SW 1271 (cell line): ENCODE data around the gene STARD3.
"Not testable (repeated sequence)": the region's sequence is repeated elsewhere in the genome, so short reads cannot be mapped to it uniquely, and the experiment has no call there.

Source experiments
- DNase-seq, 2 experiments: peaks; one replicate each; lab custom pipeline; 2025; lab: John Stamatoyannopoulos, UW

STARD3 gene

DNA sequence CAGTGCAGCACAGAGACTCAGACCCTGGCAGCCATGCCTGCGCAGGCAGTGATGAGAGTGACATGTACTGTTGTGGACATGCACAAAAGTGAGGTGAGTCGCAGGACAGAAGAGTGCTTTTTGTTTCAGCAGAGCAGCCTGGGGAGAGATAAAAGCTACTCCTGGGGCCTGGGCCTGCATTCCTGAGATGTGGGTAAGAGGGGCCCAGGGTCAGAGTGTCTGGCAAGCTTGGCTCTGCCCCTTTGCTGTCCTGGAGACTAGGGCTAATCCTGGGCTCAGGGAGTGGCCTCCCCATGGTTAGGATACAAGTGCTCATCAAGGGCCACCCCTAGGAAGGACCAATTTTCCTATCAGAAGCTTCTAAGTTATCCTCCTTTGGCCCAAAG lies 58.1 kb downstream of the STARD3 start:
- no peak for DNase-seq

DNA sequence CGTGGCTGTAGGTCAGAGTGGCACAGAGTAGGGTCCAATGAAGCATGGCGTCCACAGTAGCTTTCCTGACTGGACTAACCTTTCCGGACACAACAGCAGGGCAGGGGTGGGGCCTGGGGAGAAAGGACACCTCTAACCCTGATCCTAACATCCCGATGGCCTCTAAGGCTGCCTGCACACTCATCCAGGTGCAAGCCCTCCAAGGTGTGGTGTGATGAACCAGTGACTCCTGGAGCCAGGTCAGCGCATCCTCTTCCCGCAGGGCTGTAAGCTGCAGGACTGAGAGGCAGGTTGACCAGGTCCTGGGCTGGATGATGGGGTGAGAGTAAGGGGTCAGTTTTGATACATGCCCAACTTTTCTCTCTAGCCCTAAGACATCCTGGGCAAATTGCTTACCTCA lies 59.8 kb downstream of the STARD3 start:
- no peak for DNase-seq

DNA sequence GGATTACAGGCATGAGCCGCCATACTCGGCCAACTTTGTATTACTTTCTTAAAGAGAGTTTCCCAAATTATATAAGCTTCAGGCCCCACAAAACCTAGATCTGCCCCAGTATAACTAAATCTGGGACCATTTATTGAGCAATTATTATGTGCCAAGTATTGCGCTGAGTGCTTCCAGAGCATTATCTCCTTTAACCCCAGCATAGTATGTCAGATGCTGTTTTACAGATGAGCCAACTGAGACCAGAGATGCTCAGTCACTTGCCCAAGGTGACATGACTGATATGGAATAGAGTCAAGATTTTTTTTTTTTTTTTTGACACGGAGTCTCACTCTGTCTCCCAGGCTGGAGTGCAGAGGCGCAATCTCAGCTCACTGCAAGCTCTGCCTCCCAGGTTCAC lies 61.0 kb downstream of the STARD3 start:
- DNase-seq = no peak

DNA sequence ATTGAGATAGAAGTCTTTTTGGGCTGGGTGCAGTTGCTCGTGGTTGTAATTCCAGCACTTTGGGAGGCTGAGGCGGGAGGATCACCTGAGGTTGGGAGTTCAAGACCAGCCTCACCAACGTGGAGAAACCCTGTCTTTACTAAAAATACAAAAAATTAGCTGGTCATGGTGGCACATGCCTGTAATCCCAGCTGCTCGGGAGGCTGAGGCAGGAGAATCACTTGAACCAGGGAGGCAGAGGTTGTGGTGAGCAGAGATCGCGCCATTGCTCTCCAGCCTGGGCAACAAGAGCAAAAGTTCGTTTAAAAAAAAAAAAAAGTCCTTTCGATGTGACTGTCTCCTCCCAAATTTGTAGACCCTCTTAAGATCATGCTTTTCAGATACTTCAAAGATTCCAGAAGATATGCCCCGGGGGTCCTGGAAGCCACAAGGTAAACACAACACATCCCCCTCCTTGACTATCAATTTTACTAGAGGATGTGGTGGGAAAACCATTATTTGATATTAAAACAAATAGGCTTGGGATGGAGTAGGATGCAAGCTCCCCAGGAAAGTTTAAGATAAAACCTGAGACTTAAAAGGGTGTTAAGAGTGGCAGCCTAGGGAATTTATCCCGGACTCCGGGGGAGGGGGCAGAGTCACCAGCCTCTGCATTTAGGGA lies 62.3 kb downstream of the STARD3 start:
- not testable (repeated sequence) for DNase-seq

DNA sequence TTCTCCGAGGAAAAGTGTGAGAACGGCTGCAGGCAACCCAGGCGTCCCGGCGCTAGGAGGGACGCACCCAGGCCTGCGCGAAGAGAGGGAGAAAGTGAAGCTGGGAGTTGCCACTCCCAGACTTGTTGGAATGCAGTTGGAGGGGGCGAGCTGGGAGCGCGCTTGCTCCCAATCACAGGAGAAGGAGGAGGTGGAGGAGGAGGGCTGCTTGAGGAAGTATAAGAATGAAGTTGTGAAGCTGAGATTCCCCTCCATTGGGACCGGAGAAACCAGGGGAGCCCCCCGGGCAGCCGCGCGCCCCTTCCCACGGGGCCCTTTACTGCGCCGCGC lies 62.8 kb downstream of the STARD3 start, which contains the start of gene ERBB2:
TSS of gene ERBB2 (plus strand) at position 247 of the 330 bp plus-strand sequence. CDS start 175 bp downstream, outside the sequence.
- DNase-seq = no peak

DNA sequence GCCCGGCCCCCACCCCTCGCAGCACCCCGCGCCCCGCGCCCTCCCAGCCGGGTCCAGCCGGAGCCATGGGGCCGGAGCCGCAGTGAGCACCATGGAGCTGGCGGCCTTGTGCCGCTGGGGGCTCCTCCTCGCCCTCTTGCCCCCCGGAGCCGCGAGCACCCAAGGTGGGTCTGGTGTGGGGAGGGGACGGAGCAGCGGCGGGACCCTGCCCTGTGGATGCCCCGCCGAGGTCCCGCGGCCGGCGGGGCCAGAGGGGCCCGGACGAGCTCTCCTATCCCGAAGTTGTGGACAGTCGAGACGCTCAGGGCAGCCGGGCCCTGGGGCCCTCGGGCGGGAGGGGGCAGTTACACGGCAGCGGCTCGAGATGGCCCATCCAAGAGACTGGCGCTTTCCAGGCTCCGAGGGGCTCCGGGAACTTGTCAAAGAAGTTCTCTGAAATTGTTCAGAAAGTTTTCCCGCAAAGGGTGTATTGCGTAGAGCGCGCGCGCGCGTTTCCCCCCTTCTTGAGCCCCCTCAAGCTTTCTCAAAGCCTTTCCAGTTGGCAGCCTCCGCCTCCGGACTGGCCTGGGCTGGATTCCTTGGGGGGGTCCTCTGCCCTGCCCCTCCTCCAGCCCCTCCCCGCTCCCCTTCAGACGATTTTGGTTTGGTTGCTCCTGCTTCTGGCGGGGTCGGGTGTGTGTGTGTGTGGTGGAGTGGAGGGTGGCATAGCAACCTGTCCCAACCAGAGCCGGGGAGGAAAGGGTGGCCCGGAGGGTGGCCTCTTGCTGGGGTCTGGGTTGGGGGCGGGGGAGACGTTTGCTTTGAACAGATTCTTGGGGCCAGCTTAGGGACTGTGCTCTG lies 63.4 kb downstream of the STARD3 start:
- no peak for DNase-seq

DNA sequence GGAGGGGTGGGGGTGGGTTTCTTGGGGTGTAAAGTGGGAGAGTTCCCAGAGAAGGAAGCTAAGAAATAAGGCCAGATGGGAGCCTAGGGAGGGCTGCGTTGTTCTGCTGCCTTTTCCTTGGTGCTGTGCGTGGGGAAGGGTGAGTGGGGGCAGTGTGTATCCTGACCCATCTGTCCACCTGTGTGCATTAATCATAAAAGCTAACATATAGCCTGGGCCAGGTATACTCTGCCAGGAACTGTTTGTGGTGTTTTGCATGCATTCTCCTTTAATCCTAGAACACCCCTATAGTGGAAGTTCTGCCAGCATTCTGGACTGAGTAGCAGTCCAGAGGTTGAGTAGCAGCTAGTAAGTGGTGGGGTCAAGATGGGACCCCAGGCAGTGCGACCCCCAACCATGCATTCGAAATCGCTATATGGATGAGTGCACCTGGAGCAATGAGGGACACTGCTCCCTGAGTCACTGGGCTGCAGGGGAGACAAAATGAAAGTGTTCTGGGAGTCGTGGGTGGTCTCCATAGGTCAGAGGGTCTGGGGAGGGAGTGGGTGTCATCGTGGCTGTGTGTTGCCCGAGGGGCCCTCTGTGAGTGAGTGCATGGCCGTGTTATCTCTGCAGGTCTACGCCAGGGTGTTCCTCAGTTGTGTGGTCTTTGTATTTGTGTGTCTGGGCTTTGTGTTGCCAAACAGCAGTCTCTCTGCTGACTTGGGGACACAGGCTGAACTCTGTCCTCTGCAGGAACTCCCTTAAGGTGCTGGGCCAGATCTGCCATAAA lies 64.3 kb downstream of the STARD3 start:
- no peak for DNase-seq

DNA sequence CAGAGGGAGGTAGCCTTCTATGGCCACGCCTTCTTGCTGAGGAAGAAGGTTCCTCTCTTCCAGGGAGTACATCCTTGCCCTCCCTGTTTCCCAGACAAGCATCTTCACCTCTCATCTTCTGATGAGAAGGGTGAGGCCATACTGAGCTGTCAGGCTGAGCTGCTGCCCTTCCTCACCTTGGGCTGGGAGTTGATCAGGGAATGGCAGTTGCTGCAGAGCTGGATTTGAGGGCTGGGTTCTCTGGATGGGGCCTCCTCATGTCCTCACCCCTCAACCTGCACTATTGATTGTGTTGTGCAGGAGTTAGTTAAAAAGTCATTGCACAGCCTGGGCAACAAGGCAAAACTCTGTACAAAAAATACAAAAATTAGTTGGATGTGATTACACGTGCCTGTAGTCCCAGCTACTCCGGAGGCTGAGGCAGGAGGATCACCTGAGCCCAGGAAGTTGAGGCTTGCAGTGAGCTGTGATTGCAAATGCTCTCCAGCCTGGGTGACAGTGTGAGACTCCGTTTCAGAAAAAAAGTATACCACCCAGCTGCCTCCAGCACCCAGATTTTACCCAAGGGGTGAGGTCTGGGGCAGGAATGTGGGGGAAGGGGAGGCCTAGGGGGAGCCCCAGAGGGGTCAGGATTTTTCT lies 65.0 kb downstream of the STARD3 start:
- no peak for DNase-seq

DNA sequence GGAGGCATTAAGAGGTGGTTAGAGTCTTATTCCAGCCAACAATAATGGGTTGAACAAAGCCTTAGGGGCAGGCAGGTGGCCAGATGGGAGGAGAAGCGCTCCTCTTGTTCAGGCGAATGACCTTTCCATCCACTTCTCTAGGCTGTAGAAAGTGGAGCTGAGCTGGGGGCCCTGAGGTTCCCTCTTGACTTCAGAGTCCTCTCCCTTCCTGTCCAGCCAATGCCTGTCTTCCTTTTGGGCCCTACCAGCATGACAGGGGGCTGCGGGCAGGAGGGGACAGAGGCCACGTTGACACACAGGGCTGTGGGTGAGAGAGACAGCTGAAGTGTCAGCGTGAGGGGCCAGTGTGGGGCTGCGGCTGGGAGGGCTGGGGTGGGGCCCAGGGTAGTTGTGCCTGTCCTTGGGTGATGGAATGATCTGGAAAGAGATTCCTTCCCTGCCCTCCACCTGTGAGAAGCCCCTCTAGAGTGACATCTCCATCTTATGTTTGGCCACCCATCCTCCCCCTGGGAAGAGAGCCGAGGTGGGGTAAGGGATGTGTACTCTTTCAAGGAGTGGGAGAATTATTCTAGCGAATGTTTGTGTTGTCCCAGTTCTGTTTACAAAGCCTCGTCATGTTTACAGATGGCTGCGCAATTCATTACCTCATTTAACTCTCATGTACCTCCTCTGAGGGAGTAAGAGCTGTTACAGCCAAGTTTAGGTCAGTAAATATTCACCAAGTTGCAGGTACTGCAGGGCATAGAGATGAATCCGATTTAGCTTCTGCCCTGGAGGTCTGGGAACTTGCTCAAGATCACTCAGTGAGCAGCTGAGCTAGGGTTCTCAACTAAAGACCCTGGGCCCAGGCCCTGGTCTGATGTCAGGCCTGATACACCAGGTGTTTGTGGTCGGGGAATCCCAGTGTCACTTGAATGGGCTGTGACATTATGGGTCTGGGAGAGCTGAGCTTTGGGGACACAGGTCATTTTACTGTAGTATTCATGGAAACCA lies 66.3 kb downstream of the STARD3 start:
- DNase-seq = no peak

DNA sequence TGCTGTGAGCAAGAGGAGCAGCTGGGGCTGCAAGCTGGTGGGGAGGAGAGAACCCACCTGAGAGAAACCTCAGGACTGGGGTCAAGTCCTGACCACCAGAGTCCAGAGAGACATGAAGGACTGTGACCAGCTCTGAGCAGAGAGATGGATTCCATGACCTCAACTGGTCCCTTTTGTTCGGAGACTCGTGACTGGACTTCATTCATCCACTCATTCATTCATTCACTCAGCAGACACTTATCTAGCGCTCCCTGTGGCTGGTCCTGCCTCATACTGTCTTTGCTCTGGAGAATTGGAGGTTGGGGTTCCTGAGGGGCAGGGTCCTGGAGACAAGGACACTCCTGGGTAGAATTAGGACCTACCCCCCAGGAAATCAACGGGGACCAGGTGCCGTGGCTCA lies 67.0 kb downstream of the STARD3 start:
- no peak for DNase-seq

DNA sequence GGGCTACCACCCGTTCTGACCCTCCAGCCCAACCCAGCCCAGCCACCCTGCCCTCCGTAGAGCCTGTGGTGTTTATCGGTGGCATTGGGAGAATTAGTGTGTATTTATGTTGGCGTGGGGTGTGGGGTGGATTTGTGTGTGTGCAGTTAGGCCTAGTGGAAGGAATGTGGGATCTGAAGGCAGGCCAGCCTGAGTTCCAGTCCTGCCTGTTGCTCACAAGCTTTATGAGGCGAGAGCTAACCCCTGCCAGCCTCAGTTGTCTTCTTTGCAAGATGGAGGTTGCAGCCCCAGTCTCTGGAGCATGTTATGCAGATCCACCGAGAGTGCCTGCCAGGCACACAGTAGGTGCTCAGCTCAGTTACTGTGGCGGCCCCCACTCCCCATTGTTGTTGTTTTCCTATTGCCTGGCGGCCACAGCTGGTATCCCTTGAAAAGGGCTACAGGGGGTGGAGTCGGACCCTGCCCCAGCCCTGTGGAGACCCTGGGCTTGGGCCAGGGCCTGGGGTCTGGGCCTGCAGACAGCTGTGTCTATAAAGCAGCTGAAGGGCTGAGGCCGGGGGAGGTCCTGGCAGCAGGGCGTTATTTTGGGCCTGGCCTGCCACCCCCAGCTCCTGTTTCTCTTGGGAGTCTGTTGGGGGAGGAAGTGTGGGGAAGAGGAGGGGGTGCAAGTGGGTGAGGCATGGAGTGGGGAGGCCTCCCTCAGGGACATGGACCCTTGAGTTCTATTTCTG lies 68.0 kb downstream of the STARD3 start:
- DNase-seq = no peak

DNA sequence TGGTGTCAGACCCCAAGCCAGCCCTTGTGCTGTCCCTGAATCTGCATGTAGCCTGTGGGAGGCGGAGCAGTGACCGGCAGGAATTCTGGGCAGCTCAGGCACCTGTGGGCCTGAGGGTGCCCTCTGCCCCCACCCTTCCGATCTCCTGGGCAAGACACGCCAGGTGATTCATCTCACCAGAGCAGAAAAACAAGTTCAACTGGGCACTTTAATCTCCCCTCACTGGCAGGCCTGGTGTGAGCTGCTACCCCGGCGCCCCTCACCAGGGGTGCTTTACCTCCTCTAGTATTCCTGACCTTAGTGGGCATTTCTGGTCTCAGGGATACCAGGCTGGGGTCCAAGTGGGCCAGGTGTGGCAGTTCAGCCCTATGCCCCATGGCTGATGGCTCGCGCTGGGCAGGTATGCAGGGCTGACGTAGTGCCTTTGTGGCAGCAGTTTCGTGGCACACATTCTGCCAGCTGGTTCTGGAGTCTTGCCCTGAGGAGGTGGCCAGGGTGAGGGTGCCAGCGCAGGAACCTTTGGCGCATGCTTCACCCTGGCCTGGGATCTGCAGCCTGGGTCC lies 68.9 kb downstream of the STARD3 start:
- no peak for DNase-seq

DNA sequence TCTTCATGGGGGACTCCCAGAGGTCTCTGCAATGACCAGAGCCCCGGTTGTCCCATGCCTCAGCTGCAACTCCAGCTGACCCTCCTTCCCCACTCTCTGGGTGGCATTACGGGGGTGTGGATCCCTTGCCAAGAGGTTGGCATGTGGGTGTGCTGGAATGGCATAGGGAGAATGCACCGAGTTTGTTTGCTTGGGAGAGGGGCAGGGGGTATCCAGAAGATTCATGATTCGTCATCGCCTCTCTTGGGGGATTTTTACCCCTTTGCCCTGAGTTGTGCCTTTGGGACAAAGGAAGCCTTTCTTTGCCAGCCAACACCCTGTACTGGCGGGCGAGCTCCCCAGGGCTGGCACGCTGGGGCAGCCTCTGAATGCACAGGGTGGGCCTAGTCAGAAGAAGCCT lies 69.4 kb downstream of the STARD3 start:
- DNase-seq = no peak

DNA sequence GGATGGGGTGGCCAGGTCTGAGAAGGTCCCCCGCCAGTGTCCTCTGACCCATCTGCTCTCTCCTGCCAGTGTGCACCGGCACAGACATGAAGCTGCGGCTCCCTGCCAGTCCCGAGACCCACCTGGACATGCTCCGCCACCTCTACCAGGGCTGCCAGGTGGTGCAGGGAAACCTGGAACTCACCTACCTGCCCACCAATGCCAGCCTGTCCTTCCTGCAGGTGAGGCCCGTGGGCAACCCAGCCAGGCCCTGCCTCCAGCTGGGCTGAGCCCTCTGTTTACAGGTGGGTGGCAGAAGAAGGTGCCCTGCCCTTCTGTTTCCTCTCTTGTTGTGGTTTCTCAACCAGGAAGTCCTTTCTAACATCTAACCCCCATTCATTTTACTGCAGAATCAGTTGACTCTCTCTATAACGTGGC lies 70.0 kb downstream of the STARD3 start:
- DNase-seq = no peak

DNA sequence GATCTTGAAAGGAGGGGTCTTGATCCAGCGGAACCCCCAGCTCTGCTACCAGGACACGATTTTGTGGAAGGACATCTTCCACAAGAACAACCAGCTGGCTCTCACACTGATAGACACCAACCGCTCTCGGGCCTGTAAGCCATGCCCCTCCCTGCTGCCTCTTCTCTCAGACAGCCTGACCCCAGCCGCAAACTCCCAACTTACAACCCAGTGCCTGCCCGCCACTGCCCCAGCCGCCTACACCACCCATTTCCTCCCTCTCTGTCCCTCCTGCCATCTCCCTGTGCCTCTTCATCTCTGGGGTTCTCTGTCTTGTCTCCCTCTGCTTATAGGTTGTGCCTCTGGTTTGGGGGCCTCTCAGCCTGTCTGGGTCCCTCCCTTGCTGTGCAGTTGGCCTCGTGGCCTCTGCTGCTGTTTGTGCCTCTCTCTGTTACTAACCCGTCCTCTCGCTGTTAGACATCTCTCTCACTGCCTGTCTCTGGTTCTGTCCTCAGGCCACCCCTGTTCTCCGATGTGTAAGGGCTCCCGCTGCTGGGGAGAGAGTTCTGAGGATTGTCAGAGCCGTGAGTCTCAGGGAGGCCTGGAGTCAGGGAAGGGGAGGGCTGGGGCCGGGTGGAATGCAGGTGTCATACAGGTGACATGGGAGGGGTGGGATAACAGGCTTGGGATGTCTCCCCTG lies 72.5 kb downstream of the STARD3 start:
- no peak for DNase-seq

DNA sequence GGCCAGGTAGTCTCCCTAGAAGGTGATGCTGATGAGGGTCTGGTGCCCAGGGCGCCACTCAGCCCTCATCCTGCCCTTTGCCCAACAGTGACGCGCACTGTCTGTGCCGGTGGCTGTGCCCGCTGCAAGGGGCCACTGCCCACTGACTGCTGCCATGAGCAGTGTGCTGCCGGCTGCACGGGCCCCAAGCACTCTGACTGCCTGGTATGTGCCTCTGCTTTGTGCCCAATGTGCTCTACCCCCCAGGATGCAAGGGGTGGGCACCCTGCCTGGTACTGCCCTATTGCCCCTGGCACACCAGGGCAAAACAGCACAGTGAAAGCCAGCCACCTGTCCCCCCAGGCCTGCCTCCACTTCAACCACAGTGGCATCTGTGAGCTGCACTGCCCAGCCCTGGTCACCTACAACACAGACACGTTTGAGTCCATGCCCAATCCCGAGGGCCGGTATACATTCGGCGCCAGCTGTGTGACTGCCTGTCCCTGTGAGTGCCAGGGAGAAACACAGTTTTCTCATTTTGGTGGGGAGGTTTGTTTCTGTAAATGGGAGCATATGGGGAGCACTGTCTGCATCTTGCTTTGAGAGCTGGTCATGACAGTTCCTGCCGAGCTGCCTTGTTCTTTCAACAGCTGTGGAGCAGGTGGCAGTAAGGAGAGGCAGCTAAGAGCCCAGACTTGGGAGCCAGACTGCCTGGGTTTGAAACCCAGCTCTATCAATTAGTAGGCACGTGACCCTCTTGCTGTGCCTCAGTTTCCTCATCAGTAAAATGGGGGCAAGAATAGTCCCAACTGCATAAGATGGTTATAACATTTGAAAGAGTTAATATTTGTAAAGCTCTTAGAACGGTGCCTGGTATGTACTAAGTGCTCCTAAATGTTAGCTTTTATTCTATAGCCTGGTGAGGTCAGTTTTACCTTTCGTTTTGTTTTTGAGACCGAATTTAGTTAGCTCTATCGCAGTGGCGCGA lies 73.3 kb downstream of the STARD3 start:
- DNase-seq = no peak

DNA sequence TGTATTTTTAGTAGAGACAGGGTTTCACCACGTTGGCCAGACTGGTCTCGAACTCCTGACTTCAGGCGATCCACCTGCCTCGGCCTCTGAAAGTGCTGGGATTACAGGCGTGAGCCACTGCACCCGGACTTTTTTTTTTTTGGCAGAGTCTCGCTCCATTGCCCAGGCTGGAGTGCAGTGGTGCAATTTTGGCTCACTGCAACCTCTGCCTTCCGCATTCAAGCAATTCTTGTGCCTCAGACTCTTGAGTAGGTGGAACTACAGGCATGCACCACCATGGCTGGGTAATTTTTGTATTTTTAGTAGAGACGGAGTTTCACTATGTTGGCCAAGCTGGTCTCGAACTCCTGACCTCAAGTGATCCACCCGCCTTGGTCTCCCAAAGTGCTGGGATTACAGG lies 74.1 kb downstream of the STARD3 start:
- DNase-seq = not testable (repeated sequence)

DNA sequence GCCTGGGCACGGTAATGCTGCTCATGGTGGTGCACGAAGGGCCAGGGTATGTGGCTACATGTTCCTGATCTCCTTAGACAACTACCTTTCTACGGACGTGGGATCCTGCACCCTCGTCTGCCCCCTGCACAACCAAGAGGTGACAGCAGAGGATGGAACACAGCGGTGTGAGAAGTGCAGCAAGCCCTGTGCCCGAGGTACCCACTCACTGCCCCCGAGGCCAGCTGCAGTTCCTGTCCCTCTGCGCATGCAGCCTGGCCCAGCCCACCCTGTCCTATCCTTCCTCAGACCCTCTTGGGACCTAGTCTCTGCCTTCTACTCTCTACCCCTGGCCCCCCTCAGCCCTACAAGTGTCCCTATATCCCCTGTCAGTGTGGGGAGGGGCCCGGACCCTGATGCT lies 74.9 kb downstream of the STARD3 start:
- DNase-seq = no peak
